HepG2 (cell line): ENCODE data around the gene PRPSAP2. TPM values are rescaled to one million over a fixed set of nuclear protein-coding genes. Genes with fewer than 3 reads are reported as not detected.

Experiments used
- AHR ChIP-seq: IDR thresholded peaks from 2 replicates; pipeline ENCODE4 v1.6.1; 2018; ENCODE audit warnings: missing genetic modification reagents, missing compliant biosample characterization
- ARID3A ChIP-seq: IDR thresholded peaks from 2 replicates; pipeline ENCODE4 v1.6.1; 2012; ENCODE audit warnings: low read depth, low read length, improper control_type of control experiment
- HNF1B ChIP-seq: sonication (generic); formaldehyde crosslinking; IDR thresholded peaks from 2 replicates; pipeline ENCODE4 v1.5.1; 2020; ENCODE audit warnings: mild to moderate bottlenecking, moderate library complexity, missing genetic modification reagents
- HNRNPL ChIP-seq: fragments of 200-400 bp; formaldehyde crosslinking; IDR thresholded peaks from 2 replicates; pipeline ENCODE4 v1.6.1; 2017; ENCODE audit warnings: mild to moderate bottlenecking, low read depth, low read length
- MED1 ChIP-seq: sonication (generic); formaldehyde crosslinking; IDR thresholded peaks from 2 replicates; pipeline ENCODE4 v1.4.0; 2020; ENCODE audit warnings: missing genetic modification reagents
- MIXL1 ChIP-seq: IDR thresholded peaks from 2 replicates; pipeline ENCODE4 v1.6.1; 2016
- NCOA2 ChIP-seq: sonication (generic); formaldehyde crosslinking; IDR thresholded peaks from 2 replicates; pipeline ENCODE4 v1.8.0; 2022; ENCODE audit warnings: inconsistent platforms
- PBX2 ChIP-seq: IDR thresholded peaks from 2 replicates; pipeline ENCODE4 v1.6.1; 2016; ENCODE audit warnings: control low read depth
- RBAK ChIP-seq: sonication (generic); formaldehyde crosslinking; IDR thresholded peaks from 2 replicates; pipeline ENCODE4 v1.5.1; 2020; ENCODE audit warnings: mild to moderate bottlenecking, missing genetic modification reagents
- SALL2 ChIP-seq: sonication (generic); formaldehyde crosslinking; IDR thresholded peaks from 2 replicates; pipeline ENCODE4 v1.8.1; 2023; ENCODE audit warnings: mild to moderate bottlenecking, missing genetic modification reagents, inconsistent platforms
- SP140L ChIP-seq: sonication (generic); formaldehyde crosslinking; IDR thresholded peaks from 2 replicates; pipeline ENCODE4 v1.4.0; 2020; ENCODE audit warnings: missing genetic modification reagents, borderline replicate concordance
- TCF12 ChIP-seq, 2 experiments: fragments of 450-650 bp in 1 of 2; sonication (generic) in 1 of 2; formaldehyde crosslinking in 1 of 2; IDR thresholded peaks; 2 replicates each; pipeline versions ENCODE4 v1.6.1 to v1.8.0; 2017 to 2022; ENCODE audit warnings: antibody characterized with exemption in 1 of 2, mild to moderate bottlenecking in 1 of 2, missing genetic modification reagents in 1 of 2, moderate library complexity in 1 of 2
- ZNF251 ChIP-seq: sonication (generic); formaldehyde crosslinking; IDR thresholded peaks from 2 replicates; pipeline ENCODE4 v1.9.0; 2021; ENCODE audit warnings: mild to moderate bottlenecking, missing genetic modification reagents
- ZNF335 ChIP-seq: sonication (generic); formaldehyde crosslinking; IDR thresholded peaks from 2 replicates; pipeline ENCODE4 v1.4.0; 2020; ENCODE audit warnings: missing genetic modification reagents
- ZNF350 ChIP-seq: sonication (generic); formaldehyde crosslinking; IDR thresholded peaks from 2 replicates; pipeline ENCODE4 v1.4.0; 2020; ENCODE audit warnings: mild to moderate bottlenecking, low read depth, missing genetic modification reagents, borderline replicate concordance
- ZNF629 ChIP-seq: sonication (generic); formaldehyde crosslinking; conservative IDR thresholded peaks from 2 replicates; pipeline ENCODE4 v1.5.0; 2020; ENCODE audit warnings: missing genetic modification reagents
- ZNF766 ChIP-seq: sonication (generic); formaldehyde crosslinking; IDR thresholded peaks from 2 replicates; pipeline ENCODE4 v1.5.0; 2020; ENCODE audit warnings: missing genetic modification reagents, borderline replicate concordance
- ZNF776 ChIP-seq: sonication (generic); formaldehyde crosslinking; IDR thresholded peaks from 2 replicates; pipeline ENCODE4 v1.4.0; 2020; ENCODE audit warnings: mild to moderate bottlenecking, missing genetic modification reagents
- ZSCAN9 ChIP-seq: IDR thresholded peaks from 2 replicates; pipeline ENCODE4 v1.6.1; 2016; ENCODE audit warnings: borderline replicate concordance
- polyA plus RNA-seq, 8 experiments: library from polyadenylated mRNA; depleted of rRNA in 3 of 8; stranded (reverse) in 7 of 8; unstranded in 1 of 8; fragments of >200 nt; fragmentation: Illumina TruSeq in 4 of 8; extraction: Trizol in 4 of 8; gene quantifications; 2 replicates each; pipeline versions ENCODE4 v1.2.1 to v1.2.3, GENCODE V29; 2011 to 2016; ENCODE audit warnings: low read depth in 4 of 8, missing spikeins in 1 of 8, mixed read lengths in 1 of 8; ENCODE audit not compliant: insufficient read depth in 1 of 8
- total RNA-seq, 5 experiments: library from RNA; depleted of rRNA; stranded (reverse); fragments of >200 nt; fragmentation: Illumina TruSeq; extraction: Trizol; gene quantifications; 2 replicates each; pipeline ENCODE4 v1.2.3, GENCODE V29; 2016; ENCODE audit warnings: low read depth in 1 of 5
- TF ChIP-seq, protein P1 (sequence below): sonication (generic); formaldehyde crosslinking; IDR thresholded peaks from 2 replicates; pipeline ENCODE4 v1.4.0; 2020; ENCODE audit warnings: mild to moderate bottlenecking, missing genetic modification reagents
- TF ChIP-seq, protein P2 (sequence below): sonication (generic); formaldehyde crosslinking; IDR thresholded peaks from 2 replicates; pipeline ENCODE4 v1.4.0; 2020; ENCODE audit warnings: missing genetic modification reagents, borderline replicate concordance

PRPSAP2 gene
- total and polyA plus RNA-seq, 2 of the 13 experiments (the other 11 are each of a cell fraction or from before 2014, with no cell fraction given), result 34.0 to 58.9 TPM

DNA sequence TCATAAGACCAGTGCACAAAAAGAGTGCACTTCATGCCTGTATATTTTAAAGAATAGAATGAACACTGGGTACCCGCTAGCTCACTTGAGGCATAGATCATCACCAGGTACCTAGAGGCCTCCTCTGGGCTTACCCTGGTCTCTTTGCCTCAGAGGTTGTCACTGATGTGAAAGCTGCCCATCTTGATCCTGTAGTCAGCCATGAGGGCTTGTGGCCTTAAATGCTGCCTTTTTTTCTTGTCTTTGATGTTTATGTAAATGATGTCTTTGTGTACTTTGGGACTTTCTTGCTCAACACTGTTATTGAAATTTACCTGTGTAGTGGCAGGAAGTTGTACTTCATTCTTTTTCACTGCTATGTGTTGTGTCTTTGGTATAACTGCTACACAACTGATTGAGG lies 67.3 kb downstream of the PRPSAP2 start (continued):
- TF ChIP-seq MED1 (CRISPR knock-in tag), result peak; percentile 72
- no peak for TF ChIP-seq SALL2 (CRISPR knock-in tag)
- TF ChIP-seq ZNF766 (CRISPR knock-in tag), result no peak
- TF ChIP-seq AHR (CRISPR knock-in tag), result no peak
- TF ChIP-seq ZNF776 (CRISPR knock-in tag), result no peak
- TF ChIP-seq ARID3A, result no peak
- no peak for TF ChIP-seq PBX2 (CRISPR knock-in tag)
- no peak for TF ChIP-seq ZNF350 (CRISPR knock-in tag)
- no peak for TF ChIP-seq SP140L (CRISPR knock-in tag)
- TF ChIP-seq HNF1B, result no peak
- peak; percentile 56; the same call in 1 of the 2 replicates for TF ChIP-seq MIXL1 (CRISPR knock-in tag)
- no peak for TF ChIP-seq ZNF335 (CRISPR knock-in tag)
- peak; percentile 68 for TF ChIP-seq NCOA2
- TF ChIP-seq, protein P1, sequence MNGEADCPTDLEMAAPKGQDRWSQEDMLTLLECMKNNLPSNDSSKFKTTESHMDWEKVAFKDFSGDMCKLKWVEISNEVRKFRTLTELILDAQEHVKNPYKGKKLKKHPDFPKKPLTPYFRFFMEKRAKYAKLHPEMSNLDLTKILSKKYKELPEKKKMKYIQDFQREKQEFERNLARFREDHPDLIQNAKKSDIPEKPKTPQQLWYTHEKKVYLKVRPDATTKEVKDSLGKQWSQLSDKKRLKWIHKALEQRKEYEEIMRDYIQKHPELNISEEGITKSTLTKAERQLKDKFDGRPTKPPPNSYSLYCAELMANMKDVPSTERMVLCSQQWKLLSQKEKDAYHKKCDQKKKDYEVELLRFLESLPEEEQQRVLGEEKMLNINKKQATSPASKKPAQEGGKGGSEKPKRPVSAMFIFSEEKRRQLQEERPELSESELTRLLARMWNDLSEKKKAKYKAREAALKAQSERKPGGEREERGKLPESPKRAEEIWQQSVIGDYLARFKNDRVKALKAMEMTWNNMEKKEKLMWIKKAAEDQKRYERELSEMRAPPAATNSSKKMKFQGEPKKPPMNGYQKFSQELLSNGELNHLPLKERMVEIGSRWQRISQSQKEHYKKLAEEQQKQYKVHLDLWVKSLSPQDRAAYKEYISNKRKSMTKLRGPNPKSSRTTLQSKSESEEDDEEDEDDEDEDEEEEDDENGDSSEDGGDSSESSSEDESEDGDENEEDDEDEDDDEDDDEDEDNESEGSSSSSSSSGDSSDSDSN (CRISPR knock-in tag), result no peak
- no peak for TF ChIP-seq HNRNPL
- TF ChIP-seq, protein P2, sequence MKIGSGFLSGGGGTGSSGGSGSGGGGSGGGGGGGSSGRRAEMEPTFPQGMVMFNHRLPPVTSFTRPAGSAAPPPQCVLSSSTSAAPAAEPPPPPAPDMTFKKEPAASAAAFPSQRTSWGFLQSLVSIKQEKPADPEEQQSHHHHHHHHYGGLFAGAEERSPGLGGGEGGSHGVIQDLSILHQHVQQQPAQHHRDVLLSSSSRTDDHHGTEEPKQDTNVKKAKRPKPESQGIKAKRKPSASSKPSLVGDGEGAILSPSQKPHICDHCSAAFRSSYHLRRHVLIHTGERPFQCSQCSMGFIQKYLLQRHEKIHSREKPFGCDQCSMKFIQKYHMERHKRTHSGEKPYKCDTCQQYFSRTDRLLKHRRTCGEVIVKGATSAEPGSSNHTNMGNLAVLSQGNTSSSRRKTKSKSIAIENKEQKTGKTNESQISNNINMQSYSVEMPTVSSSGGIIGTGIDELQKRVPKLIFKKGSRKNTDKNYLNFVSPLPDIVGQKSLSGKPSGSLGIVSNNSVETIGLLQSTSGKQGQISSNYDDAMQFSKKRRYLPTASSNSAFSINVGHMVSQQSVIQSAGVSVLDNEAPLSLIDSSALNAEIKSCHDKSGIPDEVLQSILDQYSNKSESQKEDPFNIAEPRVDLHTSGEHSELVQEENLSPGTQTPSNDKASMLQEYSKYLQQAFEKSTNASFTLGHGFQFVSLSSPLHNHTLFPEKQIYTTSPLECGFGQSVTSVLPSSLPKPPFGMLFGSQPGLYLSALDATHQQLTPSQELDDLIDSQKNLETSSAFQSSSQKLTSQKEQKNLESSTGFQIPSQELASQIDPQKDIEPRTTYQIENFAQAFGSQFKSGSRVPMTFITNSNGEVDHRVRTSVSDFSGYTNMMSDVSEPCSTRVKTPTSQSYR (CRISPR knock-in tag), result no peak
- no peak for TF ChIP-seq ZNF251 (CRISPR knock-in tag)
- no peak for TF ChIP-seq ZNF629 (CRISPR knock-in tag)
- no peak for TF ChIP-seq RBAK (CRISPR knock-in tag)
- TF ChIP-seq ZSCAN9 (CRISPR knock-in tag), result peak; percentile 51; the same call in 1 of the 2 replicates
- no peak for TF ChIP-seq TCF12 (IDR thresholded peaks at IDR 0.05)
- no peak for TF ChIP-seq TCF12 (CRISPR knock-in tag; IDR thresholded peaks at IDR 0.05)
